PFSK-1 (cell line): Measurements from ENCODE around the gene LELP1.

Source experiments
- FOXP2 ChIP-seq: optimal IDR thresholded peaks from 2 replicates; pipeline ENCODE3; 2011; ENCODE audit warnings: borderline replicate concordance, control low read depth, inconsistent platforms; ENCODE audit not compliant: insufficient read depth; ENCODE audit errors: extremely low read length, extremely low read depth
- POLR2AphosphoS5 ChIP-seq: IDR thresholded peaks from 2 replicates; pipeline ENCODE4 v1.6.1; 2012; ENCODE audit warnings: low read depth, mild to moderate bottlenecking, control low read depth, low read length, moderate library complexity
- SIN3A ChIP-seq: IDR thresholded peaks from 2 replicates; pipeline ENCODE4 v1.6.1; 2012; ENCODE audit warnings: mild to moderate bottlenecking, low read length, moderate library complexity, borderline replicate concordance; ENCODE audit not compliant: insufficient read depth
- TAF1 ChIP-seq: IDR thresholded peaks from 2 replicates; pipeline ENCODE4 v1.6.1; 2012; ENCODE audit warnings: low read length, control low read depth, borderline replicate concordance; ENCODE audit not compliant: insufficient read depth
- TF ChIP-seq, protein P1 (sequence below), 2 experiments: IDR thresholded peaks; 2 replicates each; pipeline versions ENCODE4 v1.6.1 to v1.8.0; 2011 to 2012; ENCODE audit warnings: low read depth in 2 of 2, low read length in 2 of 2, control low read depth in 1 of 2, inconsistent platforms in 1 of 2, mild to moderate bottlenecking in 1 of 2, moderate library complexity in 1 of 2; ENCODE audit not compliant: insufficient read depth in 1 of 2

DNA sequence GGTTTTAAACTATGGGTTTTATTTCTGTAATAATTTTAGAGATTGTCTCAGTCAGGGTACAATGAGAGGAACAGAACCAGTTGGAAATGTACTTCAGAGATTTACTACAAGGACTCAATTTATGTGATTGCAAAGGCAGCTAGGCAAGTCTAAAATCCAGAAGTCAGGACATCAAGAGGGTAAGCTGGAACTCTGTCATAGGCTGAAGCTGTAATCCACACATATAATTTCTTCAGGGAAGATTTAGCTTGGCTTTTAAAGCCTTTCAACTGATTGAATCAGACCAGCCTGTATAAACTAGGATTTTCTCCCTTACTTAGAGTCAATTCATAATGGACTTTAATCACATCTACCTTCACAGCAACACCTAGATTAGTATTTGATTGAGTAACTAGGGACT is 24.3 kb upstream of the LELP1 start:
- TF ChIP-seq POLR2AphosphoS5 = no peak
- TF ChIP-seq TAF1 = no peak
- TF ChIP-seq, protein P1, sequence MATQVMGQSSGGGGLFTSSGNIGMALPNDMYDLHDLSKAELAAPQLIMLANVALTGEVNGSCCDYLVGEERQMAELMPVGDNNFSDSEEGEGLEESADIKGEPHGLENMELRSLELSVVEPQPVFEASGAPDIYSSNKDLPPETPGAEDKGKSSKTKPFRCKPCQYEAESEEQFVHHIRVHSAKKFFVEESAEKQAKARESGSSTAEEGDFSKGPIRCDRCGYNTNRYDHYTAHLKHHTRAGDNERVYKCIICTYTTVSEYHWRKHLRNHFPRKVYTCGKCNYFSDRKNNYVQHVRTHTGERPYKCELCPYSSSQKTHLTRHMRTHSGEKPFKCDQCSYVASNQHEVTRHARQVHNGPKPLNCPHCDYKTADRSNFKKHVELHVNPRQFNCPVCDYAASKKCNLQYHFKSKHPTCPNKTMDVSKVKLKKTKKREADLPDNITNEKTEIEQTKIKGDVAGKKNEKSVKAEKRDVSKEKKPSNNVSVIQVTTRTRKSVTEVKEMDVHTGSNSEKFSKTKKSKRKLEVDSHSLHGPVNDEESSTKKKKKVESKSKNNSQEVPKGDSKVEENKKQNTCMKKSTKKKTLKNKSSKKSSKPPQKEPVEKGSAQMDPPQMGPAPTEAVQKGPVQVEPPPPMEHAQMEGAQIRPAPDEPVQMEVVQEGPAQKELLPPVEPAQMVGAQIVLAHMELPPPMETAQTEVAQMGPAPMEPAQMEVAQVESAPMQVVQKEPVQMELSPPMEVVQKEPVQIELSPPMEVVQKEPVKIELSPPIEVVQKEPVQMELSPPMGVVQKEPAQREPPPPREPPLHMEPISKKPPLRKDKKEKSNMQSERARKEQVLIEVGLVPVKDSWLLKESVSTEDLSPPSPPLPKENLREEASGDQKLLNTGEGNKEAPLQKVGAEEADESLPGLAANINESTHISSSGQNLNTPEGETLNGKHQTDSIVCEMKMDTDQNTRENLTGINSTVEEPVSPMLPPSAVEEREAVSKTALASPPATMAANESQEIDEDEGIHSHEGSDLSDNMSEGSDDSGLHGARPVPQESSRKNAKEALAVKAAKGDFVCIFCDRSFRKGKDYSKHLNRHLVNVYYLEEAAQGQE (IDR thresholded peaks at IDR 0.05; ENCODE audit: insufficient read depth in 1 of 2, low read depth in 2 of 2, low read length in 2 of 2) = no peak
- no peak for TF ChIP-seq SIN3A
- TF ChIP-seq FOXP2 = no peak
